Heart left ventricle (tissue), 16 donors: ENCODE data around the gene GLB1L2. TPM values are rescaled to one million over a fixed set of nuclear protein-coding genes. Genes with fewer than 3 reads are reported as not detected.

Experiments
- ATAC-seq, 4 donors: fragments of 200-7000 bp; cut with Tn5 transposase; one replicate each; pipeline ENCODE4 v1.9.1; 2020 to 2022; ENCODE audit warnings: moderate library complexity in 4 of 4, mild to moderate bottlenecking in 3 of 4, moderate number of reproducible peaks in 1 of 4
- DNase-seq, 5 donors: peaks; one replicate each; pipeline ENCODE4 v3.0.0-alpha.2; 2020
- H3K27ac ChIP-seq, 12 donors: fragments of 200-600 bp; sonication (generic) in 4 of 12; one replicate each; pipeline versions ENCODE4 v1.5.0 to v1.8.0; 2016 to 2022; ENCODE audit warnings: mild to moderate bottlenecking in 2 of 12
- H3K27me3 ChIP-seq, 9 donors: fragments of 200-600 bp; sonication (generic) in 2 of 9; one replicate each; pipeline versions ENCODE4 v1.5.1 to v1.8.0; 2016 to 2022; ENCODE audit warnings: mild to moderate bottlenecking in 3 of 9
- H3K36me3 ChIP-seq, 9 donors: fragments of 200-600 bp; sonication (generic) in 2 of 9; one replicate each; pipeline versions ENCODE4 v1.5.0 to v1.8.0; 2018 to 2022; ENCODE audit warnings: mild to moderate bottlenecking in 2 of 9
- H3K4me1 ChIP-seq, 12 donors: fragments of 200-600 bp; sonication (generic) in 4 of 12; one replicate each; pipeline versions ENCODE4 v1.5.0 to v1.8.0; 2016 to 2022; ENCODE audit warnings: mild to moderate bottlenecking in 3 of 12
- H3K4me3 ChIP-seq, 12 donors: fragments of 200-600 bp; sonication (generic) in 4 of 12; one replicate each; pipeline versions ENCODE4 v1.5.0 to v1.8.0; 2017 to 2022; ENCODE audit warnings: mild to moderate bottlenecking in 9 of 12, moderate library complexity in 4 of 12
- H3K9me3 ChIP-seq, 12 donors: fragments of 200-600 bp; sonication (generic) in 4 of 12; one replicate each; pipeline versions ENCODE4 v1.5.0 to v1.8.0; 2016 to 2022; ENCODE audit warnings: mild to moderate bottlenecking in 1 of 12
- CTCF ChIP-seq, 12 donors: fragments of 200-600 bp; sonication (generic) in 4 of 12; IDR thresholded peaks; one replicate each; pipeline versions ENCODE4 v1.5.0 to v1.8.0; 2018 to 2022; ENCODE audit warnings: antibody characterized with exemption in 12 of 12, mild to moderate bottlenecking in 5 of 12
- POLR2A ChIP-seq, 2 donors: fragments of 450-650 bp; IDR thresholded peaks; one replicate each; pipeline ENCODE4 v1.6.1; 2017; ENCODE audit warnings: antibody characterized with exemption in 2 of 2, mild to moderate bottlenecking in 2 of 2, moderate library complexity in 2 of 2
- WGBS, 4 donors: extraction: QIAGEN DNeasy Blood & Tissue Kit in 2 of 4; methylation state at CpG; one replicate each; pipeline versions ENCODE4 v1.1.5 to v1.1.7; 2013 to 2018; 5-methylcytosine and 5-hydroxymethylcytosine counted together
- intact Hi-C, 10 donors: fragments of 100-400 bp; cut with DNase I; formaldehyde crosslinking; loops; one replicate each; pipeline versions ENCODE4 v1.11.1 to v1.14.2; 2022
- polyA plus RNA-seq, 2 donors: library from polyadenylated mRNA; stranded (reverse); fragments of 200-250 nt; gene quantifications; one replicate each; pipeline ENCODE4 v1.2.3, GENCODE V29; 2013
- total RNA-seq, 9 donors: library from RNA; depleted of rRNA in 2 of 9; stranded (reverse); fragments of >200 nt in 2 of 9; fragmentation: NEBNext Ultra II Directional in 3 of 9; extraction: Animal tissue kit (Norgen Biotek cat#: 25700) in 3 of 9; gene quantifications; one replicate each; pipeline versions ENCODE4 v1.1.0 to v1.2.4, GENCODE V29; 2016 to 2023
- donor health status: ischemic (EF 13 %, LVEDD 7.1; RV severe dilation, severe dysfunction).
- donor health status: healthy with polysubstance abuse.
- donor health status: DM: no; HTN: yes; CAD: no.
- donor health status: DM: no; HTN: no; CAD: no.
- donor health status: ischemic (EF 25% LVEDD 6.9; RV normal size, moderate dysfunction).
- donor health status: ischemic (EF 25% LVEDD 5.7; RV mildly dilated, moderate dysfunction).
- donor health status: healthy.
- donor health status: DM: yes; HTN: yes; CAD: no.
- donor health status: ischemic (EF 35%, LVEDD 5.7; RV mildly dilated, moderate dysfunction).
- donor health status: nonischemic (EF 11% LVEDD 7.7; RV severe dilation, severe dysfunction).
- donor health status: DM: yes; HTN: yes; CAD: no.
- donor health status: PGD.
- donor health status: ischemic (EF 29% LVEDD 5.4; RV normal size, mild dysfunction).
- donor health status: nonischemic (EF 23%, LVEDD 6.1; RV moderate dilation, normal function).

GLB1L2 gene
- total and polyA plus RNA-seq, 11 donors: 0.15 to 1.3 (median 0.37) TPM; not detected in 2

- 71 to 78% (median 73%) methylated on average over 15 of the region's 15 CpGs for WGBS, 4 donors
- intact Hi-C loops: no loop called here
These were observed 78.0 kb downstream of the GLB1L2 start for GRCh38 chr11:134409552-134410429.

GRCh38 chr11:134410766-134411165 lies 79.0 kb downstream of the GLB1L2 start:
- no peak overlapping the region for H3K27ac ChIP-seq
- DNase-seq (no peak), ATAC-seq (no peak)
- TF ChIP-seq POLR2A (IDR thresholded peaks at IDR 0.05): no peak
- no peak for TF ChIP-seq CTCF (IDR thresholded peaks at IDR 0.05)
- H3K9me3 ChIP-seq: no peaks in the 10 kb centered on the region
- H3K27me3 ChIP-seq: peaks cover 14 to 75% (median 55%) of the 10 kb centered on the region in 9 donors
- no peaks in the 10 kb centered on the region for H3K36me3 ChIP-seq
- H3K4me3 ChIP-seq: peak overlapping the region in 1 of 12 donors; percentile 20
- intact Hi-C loops: no loop called here
- WGBS, 4 donors: 69 to 80% (median 70%) methylated on average over 5 of the region's 5 CpGs
- peaks cover 0 to 29% (median 2%) of the 10 kb centered on the region in 12 donors for H3K4me1 ChIP-seq

More at GRCh38 chr11:134409552-134410429, 78.0 kb downstream of the GLB1L2 start:
- Histone ChIP-seq H3K9me3 (no peaks in the 10 kb centered on the region), H3K27ac (no peak overlapping the region), H3K4me1 (peaks cover 0 to 24% (median 2%) of the 10 kb centered on the region in 12 donors), H3K27me3 (peaks cover 14 to 81% (median 54%) of the 10 kb centered on the region in 9 donors), H3K4me3 (no peak overlapping the region), H3K36me3 (no peaks in the 10 kb centered on the region)
- ATAC-seq (no peak), DNase-seq (no peak)
- TF ChIP-seq CTCF (IDR thresholded peaks at IDR 0.05): no peak
- no peak for TF ChIP-seq POLR2A (IDR thresholded peaks at IDR 0.05)

GRCh38 chr11:134412203-134413042 lies 80.6 kb downstream of the GLB1L2 start, which contains the start of gene B3GAT1:
TSS of gene B3GAT1 (minus strand) at chr11:134412242. CDS start at chr11:134387659, 24,583 bp downstream.
- H3K27me3 ChIP-seq: peaks cover 14 to 83% (median 61%) of the 10 kb centered on the region in 9 donors
- 0 to 1% (median 1%) methylated on average over 9 to 93 of the region's 94 CpGs for WGBS, 4 donors
- peak within 1 kb of the TSS; percentile 15 to 52 (median 42) for H3K4me3 ChIP-seq
- ATAC-seq (no peak), DNase-seq (no peak)
- H3K36me3 ChIP-seq: no peaks in the 10 kb centered on the region
- intact Hi-C loops: no loop called here
- no peak for TF ChIP-seq POLR2A (IDR thresholded peaks at IDR 0.05)
- no peak for TF ChIP-seq CTCF (IDR thresholded peaks at IDR 0.05)
- no peak within 1 kb of the TSS for H3K27ac ChIP-seq
- no peaks in the 10 kb centered on the region for H3K9me3 ChIP-seq
- peaks cover 0 to 29% (median 2%) of the 10 kb centered on the region in 12 donors for H3K4me1 ChIP-seq
